Left renal pelvis (tissue), 4 donors: Measurements from ENCODE around the gene DNAJC5. TPM values are rescaled to one million over a fixed set of nuclear protein-coding genes. Genes with fewer than 3 reads are reported as not detected.
"Not testable (repeated sequence)": the region's sequence is repeated elsewhere in the genome, so short reads cannot be mapped to it uniquely, and the experiment has no call there.

Experiments used
- DNase-seq, 4 donors: peaks; one replicate each; pipeline ENCODE4 v3.0.0-alpha.2; 2013; ENCODE audit warnings: low read depth in 4 of 4, low spot score in 3 of 4
- polyA plus RNA-seq, 4 donors: library from polyadenylated mRNA; unstranded; fragments of 120-200 nt; gene quantifications; one replicate each; pipeline ENCODE4 v1.2.1, GENCODE V29; 2013; ENCODE audit not compliant: insufficient read length in 4 of 4

The DNAJC5 gene
- polyA plus RNA-seq, 4 donors = 23.1 to 32.3 (median 29.0) TPM

DNA sequence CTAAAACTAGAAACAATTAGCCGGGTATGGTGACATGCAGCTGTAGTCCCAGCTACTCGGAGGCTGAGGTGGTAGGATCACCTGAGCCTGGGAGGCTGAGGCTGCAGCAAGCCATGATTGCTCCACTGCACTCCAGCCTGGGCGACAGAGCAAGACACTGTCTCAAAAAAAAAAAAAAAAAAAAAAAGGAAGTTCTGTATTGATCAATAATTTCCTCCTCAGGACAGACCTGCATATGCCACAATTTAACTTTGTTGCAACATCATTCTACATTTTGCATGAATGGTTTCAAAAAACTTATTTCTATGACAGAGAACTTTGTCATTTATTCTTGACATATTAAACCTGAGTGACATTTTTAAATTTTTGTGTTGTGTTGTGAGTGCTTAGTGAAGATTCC, 5.5 kb downstream of the DNAJC5 start:
- DNase-seq = no peak

DNA sequence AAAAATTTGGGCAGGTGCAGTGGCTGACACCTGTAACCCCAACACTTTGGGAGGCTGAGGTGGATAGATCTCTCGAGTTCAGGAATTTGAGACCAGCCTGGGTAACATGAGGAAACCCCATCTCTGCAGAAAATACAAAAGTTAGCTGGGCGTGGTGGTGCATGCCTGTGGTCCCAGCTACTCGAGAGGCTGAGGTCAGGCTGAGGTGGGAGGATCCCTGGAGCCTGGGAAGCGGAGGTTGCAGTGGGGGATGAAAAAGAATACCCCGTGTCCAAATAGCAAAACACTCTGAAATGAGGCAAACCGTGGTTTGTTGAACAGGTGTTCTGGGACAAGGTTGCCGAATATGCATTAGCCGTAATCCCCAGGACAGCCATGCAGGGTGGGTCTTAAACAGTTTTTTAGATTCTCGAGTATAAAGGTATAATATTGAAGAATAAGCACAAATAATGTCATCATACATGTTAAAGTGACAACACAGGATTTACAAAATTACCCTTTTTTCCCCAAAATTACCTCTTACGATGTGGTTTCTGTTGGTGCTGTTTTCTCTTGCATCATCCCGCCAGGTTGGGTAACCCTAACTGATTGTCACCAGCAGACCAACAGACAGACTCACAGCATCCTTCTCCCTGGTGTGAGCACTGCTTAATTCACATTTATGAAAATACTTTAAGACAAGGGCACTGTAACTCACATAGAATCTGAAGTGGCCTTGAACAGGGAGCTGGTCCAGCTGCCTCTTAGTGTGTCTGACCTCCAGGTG, 9.1 kb downstream of the DNAJC5 start:
- DNase-seq = no peak

DNA sequence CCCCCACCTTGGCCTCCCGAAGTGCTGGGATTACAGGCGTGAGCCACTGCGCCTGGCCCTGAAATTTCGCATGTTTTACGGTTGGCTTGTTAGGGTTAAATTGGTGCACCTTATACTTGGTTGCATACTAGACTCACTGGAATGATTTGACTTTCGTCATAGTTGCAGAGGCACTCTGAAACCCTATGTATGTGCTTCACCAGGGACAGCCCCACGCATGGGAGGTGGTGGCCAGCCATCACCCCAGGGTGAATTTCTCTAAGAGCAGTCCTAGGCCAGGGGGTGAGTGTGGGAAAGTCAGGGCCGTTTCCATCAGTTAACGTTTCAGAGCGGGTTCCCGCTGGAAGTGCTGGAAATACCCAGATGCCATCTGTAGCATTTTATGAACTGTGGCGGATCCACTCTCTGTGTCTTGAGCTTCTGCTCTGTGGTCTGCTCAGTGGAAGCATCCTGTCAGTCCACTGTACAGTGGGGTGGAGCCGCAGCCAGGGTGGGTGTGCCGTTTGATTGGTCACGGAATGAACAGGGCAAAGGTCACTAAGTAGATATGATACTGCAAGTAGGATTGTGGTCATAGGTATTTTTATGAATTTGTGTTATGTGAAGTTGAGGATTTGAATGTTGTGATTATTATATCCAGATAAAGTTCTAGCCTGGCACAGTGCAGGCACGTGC, 13.2 kb downstream of the DNAJC5 start:
- no peak for DNase-seq

GRCh38 chr20:63911176-63911575, 16.2 kb downstream of the DNAJC5 start:
- DNase-seq = no peak

DNA sequence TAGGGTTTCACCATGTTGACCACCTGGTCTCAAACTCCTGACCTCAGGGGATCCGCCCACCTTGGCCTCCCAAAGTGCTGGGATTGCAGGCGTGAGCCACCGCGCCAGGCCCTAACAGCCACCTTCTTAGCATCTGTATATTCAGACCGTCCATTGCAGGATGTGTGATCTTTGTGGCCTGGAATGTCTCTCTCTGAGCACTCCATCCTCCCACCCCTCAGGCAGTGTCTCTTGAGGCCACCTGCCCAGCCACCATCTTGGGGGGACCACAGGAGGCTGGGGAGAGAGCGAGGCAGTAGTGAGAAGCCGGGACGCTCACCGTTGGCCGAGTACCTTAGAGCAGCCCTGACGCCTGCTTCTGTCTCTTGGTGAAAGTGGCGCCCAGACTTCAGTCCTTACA, 18.8 kb downstream of the DNAJC5 start:
- DNase-seq = no peak

GRCh38 chr20:63915471-63915870, 20.5 kb downstream of the DNAJC5 start:
- DNase-seq = no peak

DNA sequence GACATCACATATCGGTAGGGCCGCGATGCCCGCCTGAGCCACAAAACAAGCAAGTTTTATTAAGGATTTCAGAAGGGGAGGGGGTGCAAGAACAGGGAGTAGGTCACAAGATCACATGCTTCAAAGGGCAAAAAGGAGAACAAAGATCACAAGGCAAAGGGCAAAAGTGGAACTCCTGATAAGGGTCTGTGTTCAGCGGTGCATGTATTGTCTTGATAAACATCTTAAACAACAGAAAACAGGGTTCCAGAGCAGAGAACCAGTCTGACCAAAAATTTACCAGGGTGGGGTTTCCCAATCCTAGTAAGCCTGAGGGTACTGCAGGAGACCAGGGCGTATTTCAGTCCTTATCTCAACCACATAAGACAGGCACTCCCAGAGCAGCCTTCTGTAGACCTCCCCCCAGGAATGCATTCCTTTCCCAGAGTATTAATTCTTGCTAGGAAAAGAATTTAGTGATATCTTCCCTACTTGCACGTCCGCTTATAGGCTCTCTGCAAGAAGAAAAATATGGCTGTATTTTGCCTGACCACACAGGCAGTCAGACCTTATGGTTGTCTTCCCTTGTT, 21.5 kb downstream of the DNAJC5 start:
- not testable (repeated sequence) for DNase-seq

DNA sequence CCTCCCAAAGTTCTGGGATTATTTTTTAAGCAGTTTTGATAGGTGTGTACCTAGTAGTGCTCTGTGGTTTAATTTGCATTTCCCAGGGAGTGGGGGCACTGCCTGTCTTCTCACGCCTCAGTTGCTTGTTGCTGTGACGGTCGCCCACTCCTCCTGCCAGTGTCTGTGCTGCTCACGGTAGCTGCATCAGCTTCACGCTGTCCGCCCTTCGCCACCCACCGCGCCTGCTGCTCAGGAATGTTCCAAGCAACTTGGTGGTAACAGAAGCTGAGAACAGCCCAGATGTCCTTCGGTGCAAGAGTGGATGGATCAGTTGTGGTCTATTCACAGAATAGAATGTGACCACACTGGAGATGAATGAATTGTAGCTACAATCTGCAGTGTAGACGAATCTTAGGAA, 22.9 kb downstream of the DNAJC5 start:
- no peak for DNase-seq

DNA sequence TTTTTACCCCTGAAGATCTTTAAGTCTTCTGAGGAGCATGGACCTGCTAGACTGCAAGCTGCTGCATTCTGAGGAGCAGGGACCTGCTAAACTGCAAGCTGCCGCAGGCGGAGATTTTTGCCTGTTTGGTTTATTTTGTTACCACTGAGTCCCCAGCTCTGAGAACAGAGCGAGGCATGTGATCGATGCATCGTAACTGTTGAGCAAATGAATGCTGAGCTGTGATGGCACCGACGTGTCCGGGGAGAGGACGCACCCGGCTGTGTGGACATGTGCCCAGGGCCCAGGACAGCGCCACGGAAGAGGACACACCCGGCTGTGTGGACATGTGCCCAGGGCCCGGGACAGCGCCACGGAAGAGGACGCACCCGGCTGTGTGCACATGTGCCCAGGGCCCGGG, 24.2 kb downstream of the DNAJC5 start:
- DNase-seq = no peak

GRCh38 chr20:63920226-63920625, 25.3 kb downstream of the DNAJC5 start:
- no peak for DNase-seq

- no peak for DNase-seq
Observed at GRCh38 chr20:63923651-63924050, 28.7 kb downstream of the DNAJC5 start.

DNA sequence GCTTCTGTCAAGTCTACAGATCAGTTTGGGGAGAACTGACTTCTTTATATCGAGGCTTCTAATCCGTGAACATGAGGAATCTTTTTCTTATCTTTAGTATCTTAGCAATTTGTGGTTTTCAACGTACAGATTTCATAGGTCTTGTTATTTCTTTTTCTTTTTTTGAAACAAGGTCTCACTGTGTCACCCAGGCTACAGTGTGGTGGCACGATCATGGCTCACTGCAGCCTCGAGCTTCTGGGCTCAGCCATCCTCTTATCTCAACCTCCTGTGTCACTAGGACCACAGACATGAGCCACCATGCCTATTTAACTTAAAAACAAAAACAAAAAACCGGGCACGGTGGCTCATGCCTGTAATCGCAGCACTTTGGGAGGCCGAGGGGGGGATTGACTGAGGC, 29.3 kb downstream of the DNAJC5 start:
- no peak for DNase-seq

DNA sequence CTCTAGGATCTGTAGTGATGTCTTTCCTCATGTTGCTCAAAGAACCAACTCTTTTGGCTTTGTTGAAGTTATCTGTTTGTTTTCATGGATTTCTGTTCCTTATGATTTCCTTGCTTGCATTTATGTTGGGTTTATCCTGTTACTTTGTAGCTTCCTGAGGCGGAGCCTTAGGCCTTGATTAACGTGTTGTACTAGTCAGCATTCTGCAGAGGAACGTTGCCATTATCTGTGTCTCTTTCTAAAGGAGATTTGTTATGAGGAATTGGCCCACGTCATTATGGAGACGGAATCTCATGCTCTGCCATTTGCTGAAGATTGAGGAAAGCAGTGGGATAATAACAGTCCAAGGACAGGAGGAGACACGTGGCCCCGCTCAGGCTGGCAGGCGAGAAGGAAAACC, 31.4 kb downstream of the DNAJC5 start:
- no peak for DNase-seq

DNA sequence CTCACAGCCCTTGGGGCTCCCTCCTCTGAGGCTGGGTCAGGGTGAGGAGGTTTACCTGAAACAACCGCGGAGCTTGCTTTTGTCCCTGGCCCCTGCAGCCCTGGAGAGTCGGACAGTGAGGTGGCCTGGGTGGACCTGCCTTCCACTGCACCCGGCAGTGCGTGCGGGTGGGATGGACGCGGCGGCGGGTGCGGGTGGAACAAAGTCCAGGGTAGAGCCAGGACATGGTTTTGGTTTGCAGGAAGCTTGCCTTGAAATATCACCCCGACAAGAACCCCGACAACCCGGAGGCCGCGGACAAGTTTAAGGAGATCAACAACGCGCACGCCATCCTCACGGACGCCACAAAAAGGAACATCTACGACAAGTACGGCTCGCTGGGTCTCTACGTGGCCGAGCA, 34.1 kb downstream of the DNAJC5 start:
- DNase-seq = no peak

- not testable (repeated sequence) for DNase-seq
Observed at GRCh38 chr20:63929473-63929883, 34.6 kb downstream of the DNAJC5 start.

- no peak for DNase-seq
Observed at GRCh38 chr20:63930971-63931553, 36.1 kb downstream of the DNAJC5 start.

DNA sequence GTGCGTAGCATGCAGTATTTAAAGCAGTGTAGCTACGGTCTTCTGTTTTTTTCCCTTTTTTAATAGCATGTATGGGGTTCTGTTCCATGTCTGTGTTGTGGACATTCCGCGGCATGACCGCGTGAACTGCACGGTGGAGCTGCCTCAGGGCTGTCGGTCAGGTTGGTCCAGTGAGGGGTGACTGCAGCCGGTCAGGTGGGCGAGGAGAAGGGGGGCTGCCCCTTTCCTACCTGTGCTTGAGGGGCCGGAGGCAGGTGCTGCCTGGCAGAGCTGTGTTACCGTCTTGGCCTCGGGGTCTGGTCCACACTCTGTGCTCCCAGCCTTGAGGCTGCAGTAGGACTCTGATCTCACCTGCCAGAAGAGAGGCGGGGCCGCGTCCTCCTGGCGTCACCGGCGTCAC, 36.8 kb downstream of the DNAJC5 start:
- no peak for DNase-seq

- DNase-seq = no peak
Observed at GRCh38 chr20:63932606-63933160, 37.8 kb downstream of the DNAJC5 start.

- DNase-seq = no peak
Observed at GRCh38 chr20:63933646-63934045, 38.7 kb downstream of the DNAJC5 start.

GRCh38 chr20:63934271-63935068, 39.5 kb downstream of the DNAJC5 start:
- DNase-seq = no peak
